GM21619 (cell line): ENCODE data around the gene SOCS1.
"Not testable (repeated sequence)": the region's sequence is repeated elsewhere in the genome, so short reads cannot be mapped to it uniquely, and the experiment has no call there.

Experiments used
- ATAC-seq: cut with Tn5 transposase; IDR thresholded peaks from one replicate; pipeline ENCODE4 v1.9.1; 2021; ENCODE audit not compliant: unreplicated experiment

Gene SOCS1

GRCh38 chr16:11255737-11256660 lies at the start of gene SOCS1:
Gene SOCS1, minus strand, starts transcription at chr16:11256204. Its CDS starts 726 bp downstream, at chr16:11255478.
- ATAC-seq = peak; percentile 40

- no peak for ATAC-seq
Observed at GRCh38 chr16:11303405-11304138, 47.6 kb upstream of the SOCS1 start.

- ATAC-seq = no peak
Observed at GRCh38 chr16:11302977-11303376, 47.0 kb upstream of the SOCS1 start.

GRCh38 chr16:11301645-11302501 lies 45.9 kb upstream of the SOCS1 start:
- ATAC-seq = no peak

- no peak for ATAC-seq
Observed at GRCh38 chr16:11300560-11300892, 44.5 kb upstream of the SOCS1 start.

GRCh38 chr16:11299865-11300559 lies 44.0 kb upstream of the SOCS1 start:
- no peak for ATAC-seq

- not testable (repeated sequence) for ATAC-seq
Observed at GRCh38 chr16:11298950-11299547, 43.0 kb upstream of the SOCS1 start.

GRCh38 chr16:11298143-11298900 lies 42.3 kb upstream of the SOCS1 start:
- ATAC-seq = no peak

- ATAC-seq = peak; percentile 74
Observed at GRCh38 chr16:11297492-11298142, 41.6 kb upstream of the SOCS1 start.

GRCh38 chr16:11296706-11297491 lies 40.9 kb upstream of the SOCS1 start:
- no peak for ATAC-seq

- no peak for ATAC-seq
Observed at GRCh38 chr16:11296351-11296705, 40.3 kb upstream of the SOCS1 start.

GRCh38 chr16:11295672-11296071 lies 39.7 kb upstream of the SOCS1 start:
- ATAC-seq = no peak

- ATAC-seq = no peak
Observed at GRCh38 chr16:11292076-11292748, 36.2 kb upstream of the SOCS1 start.

GRCh38 chr16:11291091-11291703 lies 35.2 kb upstream of the SOCS1 start:
- ATAC-seq = no peak

- no peak for ATAC-seq
Observed at GRCh38 chr16:11290102-11290893, 34.3 kb upstream of the SOCS1 start.

GRCh38 chr16:11289696-11290095 lies 33.7 kb upstream of the SOCS1 start:
- not testable (repeated sequence) for ATAC-seq
